Natural killer cell treated with Interleukin-12 subunit alpha and Interleukin-12 subunit beta and Interleukin-15 and Interleukin-18, amount 100 ng/mL, for 72 hours (primary cell): Measurements from ENCODE around the gene COLEC11. TPM values are rescaled to one million over a fixed set of nuclear protein-coding genes. Genes with fewer than 3 reads are reported as not detected.

Experiments used
- ATAC-seq, 2 donors: fragments of 150-1000 bp; cut with Tn5 transposase in 1 of 2; sonication (Bioruptor Pico), chemical (Tn5 transposase) in 1 of 2; 2 replicates each; pipeline ENCODE4 v1.10.0; 2021
- DNase-seq: peaks from one replicate; pipeline ENCODE4 v3.0.0; 2022; ENCODE audit warnings: low spot score
- H3K27ac Mint-ChIP-seq, 2 donors: 1 replicate in 1 of 2; 2 replicates in 1 of 2; pipeline ENCODE4 v1.8.0; 2022; ENCODE audit warnings: mixed read lengths in 2 of 2, mild to moderate bottlenecking in 1 of 2, moderate library complexity in 1 of 2
- H3K27me3 Mint-ChIP-seq, 2 donors: 1 replicate in 1 of 2; 2 replicates in 1 of 2; pipeline ENCODE4 v1.8.0; 2022; ENCODE audit warnings: mixed read lengths in 2 of 2
- H3K36me3 Mint-ChIP-seq: one replicate; pipeline ENCODE4 v1.8.0; 2022; ENCODE audit warnings: mixed read lengths
- H3K4me1 Mint-ChIP-seq, 2 donors: 1 replicate in 1 of 2; 2 replicates in 1 of 2; pipeline ENCODE4 v1.8.0; 2022; ENCODE audit warnings: low read depth in 2 of 2, mixed read lengths in 2 of 2, mild to moderate bottlenecking in 1 of 2
- H3K4me3 Mint-ChIP-seq: one replicate; pipeline ENCODE4 v1.8.0; 2022; ENCODE audit warnings: mixed read lengths
- H3K9me3 Mint-ChIP-seq: 2 replicates; pipeline ENCODE4 v1.8.0; 2022; ENCODE audit warnings: mixed read lengths
- total RNA-seq, 2 donors: library from RNA; stranded (reverse); gene quantifications; one replicate each; pipeline ENCODE4 v1.2.3, GENCODE V29; 2022

COLEC11 gene
- total RNA-seq, 2 donors from 2014 or later = 0.48 TPM; not detected in 1

- peaks cover 0 to 4% of the 10 kb centered on the region in 2 donors for H3K27me3 Mint-ChIP-seq
- no peaks in the 10 kb centered on the region for H3K9me3 Mint-ChIP-seq
- no peaks in the 10 kb centered on the region for H3K36me3 Mint-ChIP-seq
- H3K27ac Mint-ChIP-seq = no peak overlapping the region
- H3K4me1 Mint-ChIP-seq = no peaks in the 10 kb centered on the region
- ATAC-seq (no peak), DNase-seq (no peak)
- no peak overlapping the region for H3K4me3 Mint-ChIP-seq
These were observed 79.3 kb downstream of the COLEC11 start for GRCh38 chr2:3674066-3674845.

- H3K36me3 Mint-ChIP-seq = no peaks in the 10 kb centered on the region
- no peak overlapping the region for H3K27ac Mint-ChIP-seq
- no peaks in the 10 kb centered on the region for H3K27me3 Mint-ChIP-seq
These were observed 80.8 kb downstream of the COLEC11 start for GRCh38 chr2:3675687-3676086.

GRCh38 chr2:3677436-3677835, 82.5 kb downstream of the COLEC11 start:
- DNase-seq = no peak
- no peaks in the 10 kb centered on the region for H3K36me3 Mint-ChIP-seq
- H3K4me1 Mint-ChIP-seq = no peaks in the 10 kb centered on the region
- ATAC-seq = peak in 1 of 2 donors; percentile 12
- no peak overlapping the region for H3K27ac Mint-ChIP-seq
- H3K4me3 Mint-ChIP-seq = no peak overlapping the region
- no peaks in the 10 kb centered on the region for H3K9me3 Mint-ChIP-seq
- no peaks in the 10 kb centered on the region for H3K27me3 Mint-ChIP-seq

More at GRCh38 chr2:3675687-3676086, 80.8 kb downstream of the COLEC11 start:
- ATAC-seq (no peak), DNase-seq (no peak)
- no peaks in the 10 kb centered on the region for H3K9me3 Mint-ChIP-seq
- H3K4me1 Mint-ChIP-seq = no peaks in the 10 kb centered on the region
- H3K4me3 Mint-ChIP-seq = no peak overlapping the region

- Mint-ChIP-seq H3K4me1 (no peaks in the 10 kb centered on the region), H3K36me3 (no peaks in the 10 kb centered on the region), H3K9me3 (no peaks in the 10 kb centered on the region), H3K27me3 (no peaks in the 10 kb centered on the region), H3K27ac (no peak overlapping the region), H3K4me3 (no peak overlapping the region)
- ATAC-seq (no peak), DNase-seq (no peak)
These were observed 83.3 kb downstream of the COLEC11 start for GRCh38 chr2:3678212-3678611.

GRCh38 chr2:3679180-3679579, 84.3 kb downstream of the COLEC11 start:
- Mint-ChIP-seq H3K27ac (no peak overlapping the region), H3K4me3 (no peak overlapping the region), H3K36me3 (no peaks in the 10 kb centered on the region), H3K9me3 (no peaks in the 10 kb centered on the region), H3K27me3 (no peaks in the 10 kb centered on the region), H3K4me1 (no peaks in the 10 kb centered on the region)
- ATAC-seq (no peak), DNase-seq (no peak)

- Mint-ChIP-seq H3K9me3 (no peaks in the 10 kb centered on the region), H3K27ac (no peak overlapping the region), H3K4me1 (no peaks in the 10 kb centered on the region), H3K36me3 (no peaks in the 10 kb centered on the region), H3K27me3 (no peaks in the 10 kb centered on the region), H3K4me3 (no peak overlapping the region)
- peak in 1 of 2 donors; percentile 49 for ATAC-seq
- DNase-seq = no peak
These were observed 84.9 kb downstream of the COLEC11 start for GRCh38 chr2:3679616-3680393.

- Mint-ChIP-seq H3K36me3 (no peaks in the 10 kb centered on the region), H3K4me1 (no peaks in the 10 kb centered on the region), H3K27ac (no peak overlapping the region), H3K4me3 (no peak overlapping the region), H3K27me3 (peaks cover 0 to 4% of the 10 kb centered on the region in 2 donors), H3K9me3 (no peaks in the 10 kb centered on the region)
- DNase-seq = no peak
- ATAC-seq = no peak
These were observed 85.8 kb downstream of the COLEC11 start for GRCh38 chr2:3680548-3681345.

- Mint-ChIP-seq H3K27ac (no peak overlapping the region), H3K27me3 (peaks cover 2 to 4% of the 10 kb centered on the region in 2 donors), H3K36me3 (no peaks in the 10 kb centered on the region), H3K4me1 (no peaks in the 10 kb centered on the region), H3K9me3 (no peaks in the 10 kb centered on the region), H3K4me3 (no peak overlapping the region)
- ATAC-seq = no peak
- DNase-seq = no peak
These were observed 86.7 kb downstream of the COLEC11 start for GRCh38 chr2:3681625-3682024.

GRCh38 chr2:3682811-3683210, 87.9 kb downstream of the COLEC11 start:
- Mint-ChIP-seq H3K4me1 (no peaks in the 10 kb centered on the region), H3K9me3 (no peaks in the 10 kb centered on the region), H3K36me3 (no peaks in the 10 kb centered on the region), H3K27me3 (peaks cover 11 to 12% of the 10 kb centered on the region in 2 donors), H3K27ac (no peak overlapping the region), H3K4me3 (no peak overlapping the region)
- no peak for DNase-seq
- no peak for ATAC-seq

GRCh38 chr2:3683748-3684454, 89.0 kb downstream of the COLEC11 start:
- Mint-ChIP-seq H3K27ac (no peak overlapping the region), H3K4me1 (no peaks in the 10 kb centered on the region), H3K27me3 (peaks cover 11 to 12% of the 10 kb centered on the region in 2 donors), H3K36me3 (no peaks in the 10 kb centered on the region), H3K9me3 (no peaks in the 10 kb centered on the region), H3K4me3 (no peak overlapping the region)
- DNase-seq (no peak), ATAC-seq (no peak)

GRCh38 chr2:3689998-3690748, 95.3 kb downstream of the COLEC11 start:
- Mint-ChIP-seq H3K36me3 (peaks cover 10% of the 10 kb centered on the region), H3K27me3 (peaks cover 20 to 26% of the 10 kb centered on the region in 2 donors), H3K9me3 (no peaks in the 10 kb centered on the region), H3K27ac (no peak overlapping the region), H3K4me3 (no peak overlapping the region), H3K4me1 (no peaks in the 10 kb centered on the region)
- ATAC-seq (no peak), DNase-seq (no peak)

- no peaks in the 10 kb centered on the region for H3K4me1 Mint-ChIP-seq
- H3K9me3 Mint-ChIP-seq = no peaks in the 10 kb centered on the region
- H3K36me3 Mint-ChIP-seq = peaks cover 10% of the 10 kb centered on the region
- H3K4me3 Mint-ChIP-seq = no peak overlapping the region
- ATAC-seq (no peak), DNase-seq (no peak)
- H3K27me3 Mint-ChIP-seq = peaks cover 21 to 23% of the 10 kb centered on the region in 2 donors
- no peak overlapping the region for H3K27ac Mint-ChIP-seq
These were observed 97.5 kb downstream of the COLEC11 start for GRCh38 chr2:3692375-3692774.
